Measurements from ENCODE around the gene LGALS12.

DNA sequence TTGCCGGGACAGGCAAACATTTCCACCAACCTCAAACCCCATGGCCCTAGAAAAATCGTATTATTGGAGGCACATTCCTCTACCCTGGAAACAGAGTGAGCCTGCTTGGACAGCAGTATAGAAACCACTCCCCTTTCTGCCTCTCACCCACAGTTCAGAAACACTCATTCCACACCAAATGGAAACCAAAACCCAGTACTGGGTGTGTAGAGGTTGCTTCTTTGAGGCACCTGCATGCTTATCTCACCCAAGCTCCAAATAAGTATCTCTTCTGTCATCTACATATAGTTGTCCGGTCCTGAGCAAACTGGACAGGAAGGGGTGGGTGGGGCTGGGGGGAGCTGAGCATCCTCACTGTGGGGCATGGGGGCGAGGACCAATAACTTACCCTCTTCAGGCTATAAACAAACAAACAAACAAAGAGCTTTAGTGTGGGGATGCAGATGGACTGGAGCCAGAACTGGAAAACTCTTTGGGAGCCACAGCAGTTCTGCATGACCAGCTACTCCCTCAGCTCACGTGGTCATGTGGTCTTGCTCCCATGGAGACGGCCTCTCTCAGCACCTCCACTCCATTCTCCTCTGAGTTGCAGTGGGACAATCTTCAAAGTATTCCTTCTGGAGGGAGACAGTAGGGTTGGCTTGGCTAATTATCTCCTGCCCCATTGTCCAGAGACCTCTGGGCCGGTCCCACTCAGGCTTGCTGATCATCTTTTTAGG, 58.3 kb downstream of the LGALS12 start:
- TF ChIP-seq, protein P1, sequence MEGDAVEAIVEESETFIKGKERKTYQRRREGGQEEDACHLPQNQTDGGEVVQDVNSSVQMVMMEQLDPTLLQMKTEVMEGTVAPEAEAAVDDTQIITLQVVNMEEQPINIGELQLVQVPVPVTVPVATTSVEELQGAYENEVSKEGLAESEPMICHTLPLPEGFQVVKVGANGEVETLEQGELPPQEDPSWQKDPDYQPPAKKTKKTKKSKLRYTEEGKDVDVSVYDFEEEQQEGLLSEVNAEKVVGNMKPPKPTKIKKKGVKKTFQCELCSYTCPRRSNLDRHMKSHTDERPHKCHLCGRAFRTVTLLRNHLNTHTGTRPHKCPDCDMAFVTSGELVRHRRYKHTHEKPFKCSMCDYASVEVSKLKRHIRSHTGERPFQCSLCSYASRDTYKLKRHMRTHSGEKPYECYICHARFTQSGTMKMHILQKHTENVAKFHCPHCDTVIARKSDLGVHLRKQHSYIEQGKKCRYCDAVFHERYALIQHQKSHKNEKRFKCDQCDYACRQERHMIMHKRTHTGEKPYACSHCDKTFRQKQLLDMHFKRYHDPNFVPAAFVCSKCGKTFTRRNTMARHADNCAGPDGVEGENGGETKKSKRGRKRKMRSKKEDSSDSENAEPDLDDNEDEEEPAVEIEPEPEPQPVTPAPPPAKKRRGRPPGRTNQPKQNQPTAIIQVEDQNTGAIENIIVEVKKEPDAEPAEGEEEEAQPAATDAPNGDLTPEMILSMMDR (conservative IDR thresholded peaks at IDR 0.05 in 1 of 2, IDR thresholded peaks at IDR 0.05 in 1 of 2; ENCODE audit: extremely low read depth in 1 of 2, insufficient read depth in 1 of 2, low read depth in 1 of 2, low read length in 2 of 2): no peak
- no peak for TF ChIP-seq EZH2 (IDR thresholded peaks at IDR 0.05; ENCODE audit: borderline replicate concordance, low read length)

Data from mammary epithelial cell (primary cell).